PC-9 (cell line): ENCODE data around the gene SERAC1.

Experiments used
- CTCF ChIP-seq: fragments of 200-600 bp; sonication (generic); conservative IDR thresholded peaks from 2 replicates; pipeline ENCODE4 v1.6.1; 2017; ENCODE audit warnings: mixed run types, antibody characterized with exemption, mild to moderate bottlenecking, moderate library complexity
- EZH2 ChIP-seq: fragments of 200-600 bp; sonication (generic); IDR thresholded peaks from 2 replicates; pipeline ENCODE4 v1.8.0; 2017; ENCODE audit warnings: antibody characterized with exemption, low read depth

- no peak for TF ChIP-seq CTCF
- TF ChIP-seq EZH2: no peak
These were observed 52.6 kb downstream of the SERAC1 start for GRCh38 chr6:158115508-158115907.
